ENCODE measurements around the gene MAP3K5.

MAP3K5 gene

DNA sequence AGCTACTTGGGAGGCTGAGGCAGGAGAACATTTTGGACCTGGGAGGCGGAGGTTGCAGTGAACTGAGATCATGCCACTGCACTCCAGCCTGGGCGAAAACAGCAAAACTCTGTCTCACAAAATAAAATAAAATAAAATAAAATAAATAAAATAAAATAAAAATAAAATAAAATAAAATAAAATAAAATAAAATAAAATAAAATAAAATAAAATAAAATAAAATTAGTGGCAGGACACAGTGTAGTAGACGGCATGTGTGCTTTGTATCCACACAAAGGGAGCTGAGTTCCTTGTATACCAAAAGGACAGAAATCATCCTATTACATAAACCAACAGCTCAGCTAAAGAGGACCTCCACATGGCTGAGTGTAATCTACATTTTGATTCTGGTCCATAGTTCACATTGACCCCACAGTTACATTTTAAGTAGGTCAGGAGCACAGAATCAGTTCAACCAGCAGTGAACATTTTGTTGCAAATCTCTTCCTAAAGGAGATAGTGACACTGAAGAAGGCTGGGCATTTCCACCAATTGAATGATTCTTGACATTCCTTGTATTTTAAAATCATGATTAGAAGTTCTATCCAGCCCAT lies 150.3 kb downstream of the MAP3K5 start:
- DNase-seq: no peak

- DNase-seq: no peak
These were observed 151.1 kb downstream of the MAP3K5 start for GRCh38 chr6:136641166-136641565.

GRCh38 chr6:136640132-136640915 lies 152.0 kb downstream of the MAP3K5 start:
- no peak for DNase-seq

GRCh38 chr6:136639702-136640101 lies 152.6 kb downstream of the MAP3K5 start:
- no peak for DNase-seq

GRCh38 chr6:136635615-136636014 lies 156.7 kb downstream of the MAP3K5 start:
- DNase-seq: no peak

DNA sequence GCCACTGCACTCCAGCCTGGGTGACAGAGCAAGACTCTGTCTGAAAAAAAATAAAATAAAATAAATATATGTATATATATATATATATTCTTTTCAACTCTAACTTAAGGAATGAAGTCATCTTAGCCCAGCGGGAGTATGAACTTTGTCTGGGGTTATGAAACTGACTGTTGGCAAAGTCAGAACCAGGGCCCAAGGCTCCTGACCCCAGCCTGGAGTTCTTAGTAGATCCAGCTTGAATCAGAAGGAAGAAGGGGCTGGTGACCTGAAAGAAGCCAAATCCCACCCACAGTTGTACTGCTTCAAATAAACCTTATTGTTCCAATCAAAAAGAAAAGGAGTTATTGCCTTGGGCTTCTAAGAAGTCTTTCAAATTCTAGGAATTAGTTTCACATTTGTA lies 158.9 kb downstream of the MAP3K5 start:
- DNase-seq: no peak

- DNase-seq: no peak
These were observed 163.3 kb downstream of the MAP3K5 start for GRCh38 chr6:136628996-136629395.

DNA sequence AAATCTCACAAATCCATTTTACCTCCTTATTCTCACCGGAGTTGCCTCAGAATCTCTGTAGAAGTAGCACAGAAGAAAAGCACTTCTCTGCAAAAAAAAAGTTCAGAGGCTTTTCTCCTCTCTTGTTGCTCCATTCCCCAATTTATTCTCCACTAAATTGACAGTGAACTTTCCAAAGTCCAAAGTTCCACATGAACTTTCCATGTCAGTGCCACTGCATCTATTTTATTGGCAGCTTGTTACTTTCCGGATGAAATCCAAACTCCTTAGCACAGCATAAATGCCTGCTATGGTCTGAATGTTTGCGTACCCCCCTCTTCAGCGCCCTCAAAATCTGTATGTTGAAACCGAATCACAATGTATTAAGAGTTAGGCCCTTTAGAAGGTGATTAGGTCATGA lies 165.1 kb downstream of the MAP3K5 start:
- no peak for DNase-seq

DNA sequence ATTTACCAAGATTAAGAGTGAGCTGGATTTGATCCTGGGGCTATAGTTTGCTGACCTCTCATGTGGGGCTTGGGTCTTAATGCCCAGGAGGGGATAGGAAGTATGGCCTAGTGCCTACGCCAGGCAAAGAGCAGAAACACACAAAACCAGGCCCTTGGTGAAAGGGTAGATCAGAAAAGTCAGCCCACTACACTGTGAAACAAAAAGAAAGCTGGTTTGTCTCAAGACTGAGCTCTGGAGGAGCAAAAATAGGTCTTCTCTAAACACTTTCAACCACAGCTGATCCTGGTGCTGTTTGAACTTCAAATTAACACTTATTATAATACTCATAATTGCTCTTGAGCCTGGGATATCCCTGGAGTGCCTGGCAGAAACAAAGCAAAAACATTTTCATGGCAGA lies 167.0 kb downstream of the MAP3K5 start:
- no peak for DNase-seq

DNA sequence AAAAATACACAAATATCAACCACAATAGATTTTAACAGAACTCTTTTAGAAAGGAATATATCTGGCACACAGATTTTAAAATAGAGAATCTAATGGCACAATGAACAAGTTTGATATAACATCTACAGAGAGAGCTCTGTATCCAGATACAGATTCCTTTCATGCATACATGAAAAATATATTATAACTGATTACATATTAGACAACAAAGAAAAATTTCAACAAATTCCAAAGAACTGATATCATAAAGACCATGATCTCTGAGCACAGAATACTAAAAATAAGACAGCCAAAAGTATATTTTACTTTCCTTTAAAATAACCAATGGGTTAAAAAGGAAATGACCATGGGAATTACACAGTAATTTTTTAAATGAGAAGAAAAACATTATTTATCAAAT lies 167.9 kb downstream of the MAP3K5 start:
- no peak for DNase-seq

DNA sequence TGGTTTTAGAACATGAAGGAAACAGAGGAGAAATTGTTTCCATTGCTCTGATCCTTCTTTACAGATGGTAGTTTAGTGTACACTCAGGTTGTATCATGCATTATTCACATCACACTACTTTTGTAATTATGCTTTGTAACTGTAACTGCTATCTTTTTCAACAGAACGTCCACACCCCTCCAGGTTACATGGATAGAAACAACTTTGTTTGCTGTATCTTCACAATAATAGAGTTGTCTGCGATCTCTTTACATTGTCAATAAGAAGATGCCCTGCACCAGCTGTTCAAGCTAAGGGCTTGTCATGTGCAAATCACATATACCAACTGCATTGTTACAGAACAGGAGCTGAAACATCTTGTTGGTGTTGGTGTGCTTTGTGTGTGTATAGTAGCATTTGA lies 174.2 kb downstream of the MAP3K5 start:
- no peak for DNase-seq

- DNase-seq: no peak
These were observed 175.8 kb downstream of the MAP3K5 start for GRCh38 chr6:136616527-136616926.

- no peak for DNase-seq
These were observed 177.3 kb downstream of the MAP3K5 start for GRCh38 chr6:136614994-136615393.

DNA sequence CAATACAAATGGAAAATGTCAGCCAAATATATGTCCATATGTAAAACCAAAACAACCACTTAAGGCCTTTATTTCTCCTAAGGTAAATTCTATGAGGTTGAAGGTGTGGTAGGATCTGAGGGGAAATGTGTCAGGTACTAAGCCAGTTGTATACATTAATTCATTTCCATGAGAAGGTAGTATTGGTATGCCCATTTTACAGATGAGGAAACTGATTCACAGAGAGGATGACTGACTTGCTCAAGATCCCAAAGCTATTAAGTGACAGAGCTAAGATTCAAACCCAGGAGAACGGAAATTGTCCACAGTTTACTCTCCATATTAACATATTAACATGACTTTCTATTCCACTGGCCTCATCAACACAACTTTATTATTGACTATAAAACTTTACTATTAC lies 177.9 kb downstream of the MAP3K5 start:
- DNase-seq: no peak

DNA sequence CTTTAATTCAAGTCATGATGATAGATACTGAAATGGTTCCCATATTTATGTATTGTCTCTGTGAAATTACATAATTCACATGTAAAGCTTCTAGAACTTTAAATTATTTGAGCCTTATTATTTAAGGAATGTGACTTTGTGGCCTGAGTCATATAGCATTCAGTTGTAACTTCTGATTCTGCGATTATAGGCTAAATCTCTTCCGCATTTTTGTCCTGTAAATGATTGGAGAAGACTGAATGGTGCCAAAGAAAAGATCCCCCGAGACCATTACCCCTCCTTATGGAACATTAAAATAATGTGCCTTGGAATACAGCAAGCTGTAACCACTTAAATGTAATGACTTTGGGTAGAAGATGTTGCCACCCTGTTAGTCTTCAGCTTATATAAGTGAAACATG lies 178.8 kb downstream of the MAP3K5 start:
- no peak for DNase-seq

- no peak for DNase-seq
These were observed 179.4 kb downstream of the MAP3K5 start for GRCh38 chr6:136612666-136613389.

GRCh38 chr6:136611746-136612145 lies 180.5 kb downstream of the MAP3K5 start:
- no peak for DNase-seq

- DNase-seq: no peak
These were observed 181.1 kb downstream of the MAP3K5 start for GRCh38 chr6:136611133-136611532.

DNA sequence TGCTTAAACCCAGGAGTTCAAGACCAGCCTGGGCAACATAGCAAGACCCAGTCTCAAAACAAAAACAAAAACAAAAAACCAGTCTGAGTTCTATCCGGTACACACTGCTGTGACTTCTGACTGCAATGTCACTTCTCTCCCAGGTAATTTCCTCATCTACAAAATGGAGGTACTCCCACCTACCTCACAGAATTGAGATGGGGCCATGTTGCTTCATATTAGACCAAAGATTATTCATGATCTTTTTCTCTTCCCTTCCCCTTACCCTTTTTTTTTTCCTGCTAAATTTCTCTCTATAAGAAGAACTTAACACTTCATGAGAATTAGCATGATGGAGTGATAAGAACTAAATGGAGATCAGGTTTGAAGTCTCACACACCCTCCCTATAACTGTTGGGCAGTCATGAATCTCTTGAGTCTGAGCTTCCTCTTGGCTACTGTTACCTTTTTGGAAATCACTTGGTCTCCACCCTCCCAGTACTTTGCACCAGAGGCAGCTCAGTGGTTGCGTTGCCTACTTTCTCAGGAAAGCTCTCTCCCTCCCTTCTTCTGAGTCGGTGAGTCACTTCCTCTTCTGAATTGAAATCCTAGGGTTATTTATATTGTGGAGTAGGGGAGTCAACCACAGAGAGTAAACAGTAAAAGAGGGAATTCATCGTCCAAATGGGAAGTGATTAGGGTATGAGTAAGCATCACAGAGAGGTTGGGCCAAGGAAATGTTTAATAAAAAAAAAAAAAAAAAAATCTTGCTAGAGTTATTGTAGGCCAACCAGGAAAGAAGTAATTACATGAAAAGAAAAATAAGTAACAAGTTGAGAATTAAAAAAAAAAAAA lies 182.2 kb downstream of the MAP3K5 start:
- DNase-seq: peak; percentile 96 to 100

- DNase-seq: peak; percentile 14 to 44
These were observed 183.3 kb downstream of the MAP3K5 start for GRCh38 chr6:136608991-136609390.

DNA sequence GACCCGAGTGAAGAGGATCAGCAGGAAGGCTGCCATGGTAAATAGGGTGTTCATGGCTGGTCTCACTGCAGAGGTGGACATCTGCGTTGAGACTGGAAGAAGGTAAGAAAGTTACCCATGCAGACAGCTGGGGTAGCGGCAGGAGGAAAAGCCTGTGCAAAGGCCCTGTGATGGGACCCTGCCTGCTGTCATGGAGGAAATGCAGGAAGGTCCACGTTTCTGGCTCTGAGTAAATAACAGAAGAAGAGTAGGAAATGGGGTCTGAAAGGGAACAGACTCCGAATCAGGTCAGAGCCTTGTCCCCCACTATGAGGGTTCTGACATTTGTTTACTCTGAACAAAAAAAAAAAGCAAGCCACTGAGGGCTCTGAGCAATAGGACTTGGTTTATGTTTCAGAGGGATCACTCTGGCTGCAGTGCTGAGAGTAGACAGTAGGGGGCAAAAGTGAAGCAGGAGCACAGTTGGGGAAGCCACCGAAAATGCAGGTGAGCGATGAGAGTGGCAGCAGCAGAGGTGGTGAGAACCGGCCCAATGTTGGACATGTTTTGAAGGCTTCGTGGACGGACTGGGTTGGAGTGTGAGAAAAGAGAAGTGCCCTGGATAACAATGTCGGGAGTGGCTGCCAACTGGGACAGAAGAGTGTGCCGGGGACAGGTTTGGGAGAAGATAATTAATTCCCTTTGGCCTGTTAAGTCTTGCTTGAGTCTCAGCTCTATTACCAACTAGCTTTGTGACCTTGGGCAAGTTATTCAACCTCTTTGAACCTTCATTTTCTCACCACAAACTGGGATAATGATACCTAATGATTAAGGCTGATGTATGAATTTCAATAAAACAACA lies 184.1 kb downstream of the MAP3K5 start:
- peak; percentile 34 to 56 for DNase-seq
